ENCODE results near the gene TP53TG5.
A peak's percentile ranks its signal among the peaks of the same experiment; 100 is the strongest.

Gene TP53TG5

DNA sequence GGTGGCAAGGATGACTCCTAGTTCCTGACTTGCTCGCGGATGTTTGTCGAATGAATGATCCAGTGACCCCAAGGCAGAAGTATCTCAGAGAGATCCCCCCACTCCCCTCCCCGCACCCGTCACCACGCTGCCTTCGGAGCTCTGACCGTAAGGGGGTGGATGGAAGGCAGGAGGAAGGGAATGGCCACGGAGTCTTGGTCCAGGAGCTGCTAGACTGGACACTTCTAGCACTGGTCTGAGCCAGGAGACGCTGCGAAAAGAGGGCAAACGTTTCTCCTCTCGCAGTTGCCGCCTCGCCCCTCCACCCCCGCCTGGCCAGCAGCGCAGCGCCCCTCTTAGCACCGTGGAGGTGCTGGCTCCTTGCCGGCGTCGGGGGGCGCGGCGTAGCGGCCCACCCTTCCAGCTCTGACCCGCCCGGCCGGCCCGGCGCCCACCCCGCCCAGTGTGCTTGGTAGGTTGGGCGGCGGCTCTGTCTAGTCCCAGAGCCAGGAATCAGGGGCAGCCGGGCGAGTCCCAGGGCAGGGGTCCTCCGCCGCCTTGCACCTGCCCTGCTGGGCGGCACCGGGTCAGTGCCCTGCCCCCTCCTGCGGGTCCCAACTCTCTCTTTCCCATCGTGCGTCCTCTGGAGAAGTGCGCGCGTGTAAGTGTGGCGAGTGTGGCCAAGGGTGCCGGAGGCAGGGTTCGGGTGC is 27.6 kb upstream of the TP53TG5 start:
- no peak for DNase-seq (ENCODE audit: low read depth in 2 of 2)

DNA sequence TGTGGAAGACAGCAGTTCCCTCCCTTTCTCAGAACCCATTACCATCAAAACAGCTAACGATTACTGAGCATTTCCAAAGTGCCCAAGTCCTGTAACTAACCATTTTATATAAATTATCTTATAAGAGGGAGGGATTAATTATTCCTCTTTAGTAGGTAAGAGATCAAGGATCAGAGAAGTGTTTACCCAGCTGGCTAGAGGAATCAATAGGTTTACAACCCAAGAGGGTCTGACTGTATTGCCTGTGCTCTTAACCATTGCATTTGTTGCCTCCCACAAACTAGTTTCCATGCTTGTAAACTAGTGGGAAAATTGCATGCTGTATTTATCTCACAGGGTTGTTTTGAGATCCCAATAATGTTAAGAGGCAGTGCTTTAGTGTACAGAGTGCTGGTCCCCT is 26.3 kb upstream of the TP53TG5 start:
- DNase-seq (ENCODE audit: low read depth in 2 of 2) = no peak

DNA sequence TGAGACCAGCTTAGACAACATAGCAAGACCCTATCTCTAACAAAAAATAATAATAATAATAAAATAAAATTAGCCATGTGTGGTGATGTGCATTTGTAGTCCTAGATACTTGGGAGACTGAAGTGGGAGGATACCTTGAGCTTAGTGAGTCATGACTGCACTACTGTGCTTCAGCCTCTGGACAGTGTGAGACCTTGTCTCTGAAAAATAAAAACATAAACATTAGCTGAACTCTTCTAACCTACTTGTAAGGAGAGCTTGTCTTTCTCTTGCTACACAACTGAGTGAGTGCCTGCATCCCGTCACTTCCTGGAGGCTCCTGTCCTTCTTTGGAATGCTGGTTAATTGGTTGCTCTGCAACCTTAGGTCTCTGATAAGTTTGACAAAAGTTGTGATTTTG is 24.8 kb upstream of the TP53TG5 start:
- no peak for DNase-seq (ENCODE audit: low read depth in 2 of 2)

DNA sequence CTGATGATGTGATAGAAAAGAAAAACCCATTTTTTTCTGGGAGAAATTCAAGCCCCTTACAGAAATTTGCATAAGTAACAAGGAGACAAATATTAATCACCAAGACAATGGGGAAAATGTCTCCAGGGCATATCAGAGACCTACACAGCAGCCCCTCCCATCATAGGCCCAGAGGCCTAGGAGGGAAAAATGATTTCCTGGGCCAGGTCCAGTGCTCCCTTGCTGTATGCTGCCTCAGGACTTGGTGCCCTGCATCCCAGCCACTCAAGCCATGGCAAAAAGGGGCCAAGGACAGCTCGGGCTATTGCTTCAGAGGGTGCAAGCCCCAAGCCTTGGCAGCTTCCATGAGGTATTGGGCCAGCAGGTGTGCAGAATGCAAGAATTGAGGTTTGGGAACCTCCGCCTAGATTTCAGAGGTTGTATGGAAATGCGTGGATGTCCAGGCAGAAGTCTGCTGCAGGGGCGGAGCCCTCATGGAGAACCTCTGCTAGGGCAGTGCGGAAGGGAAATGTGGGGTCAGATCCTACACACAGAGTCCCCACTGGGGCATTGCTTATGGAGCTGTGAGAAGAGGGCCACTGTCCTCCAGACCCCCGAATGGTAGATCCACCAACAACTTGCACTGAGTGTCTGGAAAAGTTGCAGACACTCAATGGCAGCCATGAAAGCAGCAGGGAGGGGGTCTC is 22.4 kb upstream of the TP53TG5 start:
- DNase-seq (ENCODE audit: low read depth in 2 of 2) = no peak

DNA sequence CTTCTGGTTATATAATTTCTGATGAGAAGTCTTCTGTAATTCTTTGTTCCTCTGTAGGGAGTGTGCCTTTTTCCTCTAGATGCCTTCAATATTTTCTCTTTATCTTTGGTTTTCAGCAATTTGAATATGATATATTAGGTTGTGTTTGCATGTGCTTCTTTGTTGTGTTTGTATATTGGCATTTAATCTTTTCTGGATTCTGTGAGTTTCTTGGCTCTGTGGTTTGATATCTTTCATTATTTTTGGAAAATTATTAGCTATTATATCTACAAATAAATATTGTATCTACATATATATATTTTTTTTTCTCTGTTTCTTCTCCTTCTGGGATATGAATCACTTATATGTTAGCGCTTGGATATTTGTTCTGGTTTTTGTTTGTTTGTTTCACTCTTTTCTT is 20.9 kb upstream of the TP53TG5 start:
- no peak for DNase-seq (ENCODE audit: low read depth in 2 of 2)

DNA sequence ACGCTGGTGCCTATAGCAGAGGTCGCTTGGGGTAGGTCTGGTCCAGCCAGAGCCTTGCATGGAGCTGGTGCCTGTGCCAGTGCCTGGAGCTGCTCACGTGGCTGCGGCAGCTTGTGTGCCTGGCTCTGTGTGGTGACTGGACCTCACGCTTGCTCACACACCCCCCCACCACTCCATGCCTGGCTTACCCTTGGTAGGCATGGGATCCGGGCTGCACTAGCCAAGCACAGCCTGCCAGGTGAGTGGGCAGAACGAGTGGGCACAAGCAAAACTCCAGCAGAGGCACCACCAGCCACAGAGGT is 16.9 kb upstream of the TP53TG5 start:
- no peak for DNase-seq (ENCODE audit: low read depth in 2 of 2)

DNA sequence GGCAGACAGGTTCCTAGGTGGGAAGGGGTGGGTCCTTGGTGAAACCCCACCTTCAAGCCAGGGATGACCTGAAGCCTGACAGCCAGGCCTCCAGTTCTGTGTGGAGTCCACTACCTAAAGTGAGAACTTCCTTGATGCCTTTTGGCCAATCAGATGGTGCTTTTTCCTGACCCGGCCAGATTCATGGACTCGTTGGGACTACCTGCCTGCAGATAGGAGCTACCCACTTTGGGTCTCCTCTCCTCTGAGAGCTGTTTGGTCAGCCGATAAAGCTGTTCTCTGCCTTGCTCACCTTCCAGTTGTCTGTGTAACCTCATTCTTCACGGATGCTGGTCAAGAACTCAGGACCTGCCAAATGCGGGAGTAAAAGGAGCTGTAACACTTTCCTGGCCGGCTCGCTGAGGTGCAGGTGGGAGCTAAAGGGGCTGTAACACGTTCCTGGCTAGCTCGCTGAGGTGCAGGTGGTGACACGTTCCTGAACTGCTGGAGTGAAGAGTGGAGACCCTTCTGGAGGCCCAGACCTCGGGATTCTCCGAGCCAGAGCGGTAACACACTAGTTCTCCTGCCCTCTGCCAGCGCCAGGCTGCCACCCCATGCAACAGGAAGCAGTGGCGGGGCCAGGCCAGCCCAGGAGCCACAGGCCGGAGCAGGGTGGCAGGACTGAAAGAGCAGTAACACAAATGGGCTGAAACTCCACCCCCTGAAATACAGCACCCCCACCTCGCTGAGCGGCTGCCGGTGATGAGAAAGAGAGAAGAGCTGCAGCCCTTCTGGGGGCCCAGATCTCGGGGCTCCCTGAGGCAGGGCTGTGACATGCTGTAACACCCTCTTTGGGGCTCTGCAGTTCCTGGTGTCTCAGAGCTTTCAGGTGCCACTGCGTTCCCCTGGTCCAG is 16.3 kb upstream of the TP53TG5 start:
- no peak for DNase-seq (ENCODE audit: low read depth in 2 of 2)

DNA sequence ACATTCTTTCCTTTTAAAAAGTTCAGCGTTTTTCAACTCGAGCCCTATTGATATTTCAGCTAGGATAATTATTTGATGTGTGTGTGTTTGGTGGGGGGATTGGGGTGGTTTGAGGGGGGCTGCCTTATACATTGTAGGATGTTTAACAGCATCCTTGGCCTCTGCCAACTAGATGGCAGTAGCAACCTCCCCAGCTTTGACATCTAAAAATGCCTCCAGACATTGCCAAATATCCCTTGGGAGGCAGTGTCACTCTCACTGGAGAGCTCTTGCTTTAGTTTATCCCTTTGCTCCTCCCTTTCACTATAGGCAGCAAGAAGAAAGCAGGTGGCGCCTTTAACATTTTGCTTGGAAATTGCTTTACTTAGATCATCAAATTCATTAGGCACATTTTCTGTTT is 14.6 kb upstream of the TP53TG5 start:
- no peak for DNase-seq (ENCODE audit: low read depth in 2 of 2)

DNA sequence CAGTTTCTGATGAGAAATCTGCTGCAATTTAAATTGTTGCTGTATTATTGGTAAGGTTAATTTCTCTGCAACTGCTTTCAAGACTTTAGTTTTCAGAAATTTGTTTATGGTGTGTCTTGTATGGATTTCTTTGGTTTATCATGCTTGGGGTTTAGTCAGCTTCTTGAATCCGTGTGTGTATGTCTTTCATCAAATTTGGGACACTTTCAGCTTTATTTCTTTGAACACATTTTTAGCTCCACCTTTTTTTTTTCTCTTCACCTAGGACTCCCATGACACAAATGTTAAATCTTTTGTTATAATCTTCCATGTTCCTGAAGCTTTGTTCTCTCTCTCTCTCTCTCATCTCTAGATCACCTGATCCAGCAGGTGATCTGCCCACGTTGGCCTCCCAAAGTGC is 13.4 kb upstream of the TP53TG5 start:
- DNase-seq (ENCODE audit: low read depth in 2 of 2) = no peak

DNA sequence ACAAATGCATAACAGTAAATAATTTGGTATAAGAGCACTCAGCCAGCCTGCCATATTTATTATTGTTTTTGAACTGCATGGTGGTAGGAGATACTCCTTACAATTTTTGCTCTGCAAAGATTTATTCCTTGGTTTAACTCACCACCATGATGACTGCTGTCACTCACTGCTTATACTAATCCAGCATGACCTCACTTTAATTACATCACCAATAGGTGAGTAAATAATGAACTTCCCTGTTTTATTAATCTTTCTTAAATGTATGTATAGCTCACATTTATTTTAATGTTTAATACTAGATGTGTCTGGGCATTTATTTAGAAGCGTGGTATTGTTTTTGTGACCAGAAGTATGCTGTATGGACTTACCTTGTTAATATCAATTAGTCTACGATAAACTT is 12.8 kb upstream of the TP53TG5 start:
- DNase-seq (ENCODE audit: low read depth in 2 of 2) = no peak

DNA sequence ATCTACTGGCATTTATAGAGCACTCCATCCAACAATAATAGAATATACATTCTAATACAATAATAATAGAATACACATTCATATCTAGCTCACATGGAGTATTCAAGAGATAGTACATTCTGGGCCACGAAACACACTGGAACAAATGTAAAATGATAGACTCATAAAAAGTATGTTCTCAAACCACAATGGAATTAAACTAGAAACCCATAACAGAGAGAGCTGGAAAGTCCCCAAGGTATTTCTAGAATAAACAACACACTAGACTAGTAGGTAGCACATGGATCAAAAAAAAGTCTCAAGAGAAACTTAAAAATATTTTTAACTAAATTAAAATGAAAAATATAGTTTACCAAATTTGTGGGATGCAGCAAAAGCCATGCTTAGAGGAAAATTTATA is 9.1 kb upstream of the TP53TG5 start:
- DNase-seq (ENCODE audit: low read depth in 2 of 2) = no peak

DNA sequence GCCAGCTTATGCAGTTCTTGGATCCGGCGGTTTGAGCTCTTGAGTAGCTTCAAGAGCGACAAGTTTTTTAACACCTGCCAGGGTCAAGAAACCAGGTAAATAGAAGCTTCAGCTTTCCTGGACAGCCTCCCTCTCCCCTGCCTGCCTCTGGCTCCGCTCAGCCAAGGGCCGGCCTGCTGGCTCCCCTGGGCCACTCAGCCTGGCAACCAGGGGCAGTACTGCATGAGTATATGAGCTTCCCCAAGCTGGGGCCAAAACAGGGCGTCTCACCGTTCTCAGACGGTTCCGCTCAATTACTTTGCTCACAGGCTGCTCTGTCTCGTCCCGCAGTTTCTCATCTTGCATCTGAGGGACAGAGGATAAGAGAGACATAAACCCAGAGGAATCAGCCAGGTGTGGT is 856 bp downstream of the TP53TG5 start:
- DNase-seq (ENCODE audit: low read depth in 2 of 2) = no peak

DNA sequence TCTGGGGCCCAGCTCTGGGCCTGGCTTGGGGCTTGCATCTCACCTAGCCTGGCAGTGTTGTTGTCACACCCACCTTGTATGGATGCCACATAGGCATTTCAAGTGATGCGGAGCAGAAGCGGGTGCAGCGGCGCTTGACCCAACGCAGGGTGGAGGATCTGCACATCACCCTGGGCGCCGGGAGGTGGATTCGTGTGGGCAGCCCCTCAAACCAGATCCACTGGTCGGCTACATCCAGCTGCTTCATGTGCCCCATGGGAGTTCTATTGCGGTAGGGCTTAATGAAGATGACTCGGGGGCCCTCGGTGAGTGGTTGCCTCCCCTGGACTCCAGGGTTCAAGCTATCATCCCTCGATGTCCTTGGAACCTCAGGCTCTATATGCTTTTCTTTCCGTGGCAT is 3.2 kb downstream of the TP53TG5 start:
- DNase-seq (ENCODE audit: low read depth in 2 of 2) = no peak

DNA sequence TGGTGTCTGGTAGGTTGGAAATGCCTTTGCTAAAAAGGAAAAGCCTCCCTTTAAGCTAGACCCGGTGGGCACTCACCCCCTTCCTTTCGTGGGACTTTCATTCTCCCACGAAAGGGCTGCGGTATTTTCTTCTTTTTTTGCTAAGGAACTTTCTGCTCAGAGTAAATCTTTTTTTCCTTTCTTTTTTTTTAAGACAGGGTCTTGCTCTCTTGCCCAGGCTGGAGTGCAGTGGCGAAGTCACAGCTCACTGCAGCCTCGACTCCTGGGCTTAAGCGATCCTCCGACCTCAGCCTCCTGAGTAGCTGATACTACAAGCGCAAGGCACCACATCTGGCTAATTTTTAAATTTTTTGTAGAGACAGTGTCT is 4.0 kb downstream of the TP53TG5 start:
- no peak for DNase-seq (ENCODE audit: low read depth in 2 of 2)

DNA sequence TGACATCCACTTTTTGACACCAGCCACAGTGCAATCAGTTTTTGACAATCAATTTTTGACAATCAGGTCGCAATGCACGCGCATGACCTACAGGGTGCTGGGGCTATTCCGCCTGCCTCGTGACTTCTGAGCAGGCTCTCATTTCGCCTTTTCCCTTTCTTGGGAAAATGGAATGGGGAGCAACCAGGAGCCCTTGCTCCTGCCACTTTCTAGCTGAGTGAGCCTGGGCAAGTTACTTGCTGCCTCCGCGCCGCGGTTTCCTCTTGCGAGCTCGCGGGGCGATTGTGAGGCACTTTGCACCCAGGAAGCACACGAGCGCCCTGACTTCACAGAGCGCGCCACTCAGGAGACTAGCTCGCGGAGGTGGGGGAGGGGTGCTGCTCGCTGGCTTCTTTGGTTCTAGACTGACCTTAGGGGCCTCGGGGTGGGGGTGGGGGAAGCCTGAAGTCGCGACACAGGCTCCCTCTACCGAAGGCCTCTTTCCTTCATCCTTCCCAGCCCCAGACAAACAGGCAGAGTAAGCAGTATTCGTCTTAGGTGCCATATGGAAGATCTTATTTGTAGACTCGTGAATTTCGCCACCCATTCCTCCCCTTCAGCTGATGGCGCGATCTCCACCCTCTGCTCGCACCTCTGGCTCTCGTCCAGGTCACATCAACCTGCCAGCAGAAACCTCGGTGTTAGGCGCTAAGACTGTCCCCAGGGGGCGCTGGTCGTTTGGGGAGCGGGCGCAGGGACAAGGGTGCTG is 4.6 kb downstream of the TP53TG5 start:
- DNase-seq (ENCODE audit: low read depth in 2 of 2) = peak; percentile 41 to 47

DNA sequence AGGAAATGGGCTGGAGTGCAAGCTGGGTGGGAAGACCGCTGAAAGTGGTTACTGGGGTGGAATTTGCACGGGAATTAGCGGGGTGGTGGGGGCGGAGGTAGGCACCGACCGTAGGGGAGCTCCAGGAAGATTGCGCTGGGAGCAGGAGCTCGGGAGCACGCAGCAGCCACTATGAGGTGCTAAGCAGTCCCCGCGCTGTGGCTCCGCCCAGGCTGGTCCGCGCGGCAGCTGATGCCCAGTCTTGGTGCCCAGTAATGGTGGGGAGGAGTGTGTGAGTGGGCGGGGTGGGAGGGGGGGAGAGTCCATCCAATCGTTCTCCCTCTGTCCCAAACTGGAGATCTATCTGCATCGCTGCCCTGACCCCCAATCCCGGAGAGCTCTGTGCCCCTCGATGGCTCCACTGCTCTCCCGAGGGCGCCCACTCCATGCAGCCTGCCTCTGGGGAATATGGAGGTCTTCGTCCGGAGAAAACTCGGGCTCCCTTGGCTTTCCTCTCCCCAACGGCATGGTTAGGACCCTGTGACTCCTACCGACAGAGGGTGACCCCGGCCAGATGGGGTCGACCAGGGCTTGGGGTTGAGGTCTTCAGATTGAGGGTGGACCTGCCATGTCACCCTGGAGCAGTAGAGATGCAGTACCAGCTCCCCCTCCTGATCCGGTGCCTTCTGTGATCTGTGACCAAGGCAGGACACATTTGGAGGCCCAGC is 5.3 kb downstream of the TP53TG5 start:
- DNase-seq (ENCODE audit: low read depth in 2 of 2) = no peak

DNA sequence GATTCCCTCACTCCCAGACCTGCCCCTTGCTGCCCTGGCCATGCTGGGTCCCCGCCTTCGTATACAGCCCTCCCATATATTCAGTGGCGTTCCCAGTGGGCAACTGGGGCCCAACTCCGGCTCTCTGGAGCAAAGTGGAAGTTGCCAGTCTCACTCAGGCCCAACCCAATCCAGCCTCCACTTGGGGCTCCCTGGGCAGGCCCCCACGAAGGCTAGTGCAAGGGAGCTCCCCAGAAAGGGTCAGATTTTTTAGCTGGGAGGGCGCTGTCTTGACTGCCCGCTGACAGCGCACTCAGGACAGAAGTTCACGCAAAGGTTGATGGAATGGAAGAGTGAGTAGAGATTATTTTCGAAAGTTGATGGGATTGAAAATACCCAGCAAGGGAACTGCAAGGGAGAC is 5.9 kb downstream of the TP53TG5 start:
- no peak for DNase-seq (ENCODE audit: low read depth in 2 of 2)

DNA sequence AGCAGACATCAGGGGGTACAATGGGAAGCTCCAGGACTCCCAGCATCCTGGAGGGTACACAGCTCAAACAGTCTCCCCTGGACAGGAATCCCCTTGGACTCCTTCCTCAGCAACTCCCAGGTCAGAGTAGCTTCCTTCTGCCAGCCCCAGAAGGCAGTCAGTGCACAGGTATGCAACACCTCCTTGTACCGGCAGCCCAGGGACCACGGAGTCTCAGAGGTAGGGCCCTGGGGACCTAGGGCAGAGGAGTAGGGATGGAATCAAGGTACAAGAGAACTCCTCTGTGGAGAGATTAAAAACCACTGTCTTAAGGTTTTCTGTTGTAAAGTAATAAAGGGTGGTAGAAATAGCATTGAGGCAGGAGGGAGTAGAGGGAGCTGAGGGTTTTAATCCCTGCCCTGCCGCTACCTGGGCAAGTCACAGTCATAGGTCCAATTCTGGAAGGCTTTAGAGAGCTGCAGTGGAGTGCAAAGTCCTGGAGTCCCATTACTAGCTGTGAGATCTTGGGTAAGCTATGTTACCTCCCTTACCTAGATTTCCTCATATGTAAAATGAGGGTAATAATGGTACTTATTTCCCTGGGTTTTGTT is 7.5 kb downstream of the TP53TG5 start:
- DNase-seq (ENCODE audit: low read depth in 2 of 2) = no peak

DNA sequence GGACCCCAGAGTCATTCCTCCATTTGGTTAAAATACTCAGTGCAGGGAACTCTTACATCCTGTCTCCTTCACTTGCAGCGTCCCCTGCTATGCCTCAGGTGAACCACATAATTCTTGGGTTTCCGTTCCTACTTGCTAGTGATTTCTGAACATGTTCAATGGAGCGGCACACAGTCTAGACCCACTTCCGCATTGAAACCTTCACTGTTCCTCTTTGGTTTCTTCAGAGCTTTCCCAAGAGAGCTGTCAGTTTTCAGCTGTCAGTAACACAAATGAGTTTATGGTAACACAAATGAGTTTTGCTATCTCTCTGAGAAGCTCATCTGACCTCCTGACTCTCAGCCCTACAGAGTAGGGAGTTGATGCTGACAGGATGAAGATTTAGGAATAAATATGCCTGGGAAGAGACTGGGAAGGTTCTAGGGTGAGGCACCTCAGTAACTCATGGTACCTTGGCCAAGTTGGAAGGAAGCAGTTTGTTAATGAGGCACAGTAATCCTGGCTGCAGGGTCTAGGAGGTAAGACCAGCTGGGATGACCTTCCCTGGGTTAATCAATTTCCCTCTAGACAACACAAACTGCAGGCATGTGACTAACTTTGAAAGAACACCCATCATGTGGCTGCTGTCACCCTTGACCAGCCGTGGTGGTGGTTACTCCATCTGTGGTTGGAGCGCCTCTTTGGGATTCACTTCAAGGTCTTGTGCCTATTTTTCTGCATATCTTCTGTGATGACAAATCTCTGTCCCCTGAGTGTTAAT is 9.7 kb downstream of the TP53TG5 start:
- DNase-seq (ENCODE audit: low read depth in 2 of 2) = no peak

DNA sequence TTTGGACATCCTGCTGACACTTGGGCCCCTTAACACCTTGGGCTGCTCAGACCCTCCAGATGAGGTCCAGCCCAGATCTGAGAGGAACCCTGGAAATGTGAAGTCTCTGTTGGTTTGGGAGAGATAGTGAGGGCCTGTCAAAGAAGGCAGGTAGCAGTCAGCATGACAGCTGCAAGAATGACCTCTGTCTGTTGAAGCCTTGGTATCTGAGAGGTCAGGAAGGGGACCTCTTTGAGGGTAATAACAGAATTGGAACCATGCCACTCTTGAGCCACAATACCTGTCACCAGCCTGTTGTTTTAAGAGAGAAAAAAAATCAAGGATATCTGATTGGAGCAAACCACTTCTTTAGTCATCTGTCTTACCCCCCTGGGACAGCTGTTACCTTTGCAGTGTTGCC is 11.0 kb downstream of the TP53TG5 start:
- no peak for DNase-seq (ENCODE audit: low read depth in 2 of 2)

DNA sequence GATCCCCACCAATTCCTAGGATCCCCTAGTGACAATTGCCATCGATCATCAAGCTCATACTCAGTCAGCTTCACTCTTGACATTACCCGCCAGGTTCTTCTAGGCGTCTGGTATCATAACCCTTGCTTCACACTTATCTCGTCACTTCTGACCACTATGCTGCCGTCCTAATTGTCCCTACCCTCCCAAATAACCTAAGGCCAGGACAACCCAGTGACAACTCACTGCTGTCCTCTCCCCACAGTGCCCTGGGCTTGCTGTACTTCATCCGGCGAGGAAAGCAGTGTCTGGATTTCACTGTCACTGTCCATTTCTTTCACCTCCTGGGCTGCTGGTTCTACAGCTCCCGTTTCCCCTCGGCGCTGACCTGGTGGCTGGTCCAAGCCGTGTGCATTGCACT is 11.5 kb downstream of the TP53TG5 start:
- no peak for DNase-seq (ENCODE audit: low read depth in 2 of 2)

Measured in fibroblast of skin of left quadriceps (primary cell).